Measurements from ENCODE around the gene KLK6. TPM values are rescaled to one million over a fixed set of nuclear protein-coding genes. Genes with fewer than 3 reads are reported as not detected.

KLK6 gene
- total RNA-seq, 2 experiments from 2014 or later, result not detected

GRCh38 chr19:51002542-51003311, 33.3 kb upstream of the KLK6 start:
- intact Hi-C loops (cut with DNase I, micrococcal nuclease), result no loop called here
- Histone ChIP-seq H3K27me3 (ENCODE audit: control insufficient read depth in 1 of 2, insufficient read depth in 2 of 2, low read length in 2 of 2) (peaks cover 27 to 30% of the 10 kb centered on the region in 2 experiments), H3K4me1 (ENCODE audit: insufficient read depth, low read length) (no peaks in the 10 kb centered on the region), H3K4me3 (ENCODE audit: low read length) (no peak overlapping the region), H3K9me3 (ENCODE audit: control insufficient read depth in 1 of 2, insufficient read depth in 1 of 2, low read length in 2 of 2) (peaks cover 0 to 22% of the 10 kb centered on the region in 2 experiments), H3K36me3 (ENCODE audit: insufficient read depth, low read length) (no peaks in the 10 kb centered on the region), H3K27ac (ENCODE audit: low read depth in 1 of 2, low read length in 2 of 2) (no peak overlapping the region)
- TF ChIP-seq CTCF (IDR thresholded peaks at IDR 0.05), result no peak
- ChIA-PET POLR2A (no interaction called here), CTCF (no interaction called here)
- DNase-seq, result peak in 1 of 14 experiments; percentile 38
- no peaks in the 10 kb centered on the region for H3K36me3 Mint-ChIP-seq (ENCODE audit: low read depth)
- no peaks in the 10 kb centered on the region for H3K9me3 Mint-ChIP-seq
- H3K27me3 Mint-ChIP-seq, result peaks cover 77% of the 10 kb centered on the region
- H3K4me1 Mint-ChIP-seq (ENCODE audit: low read depth), result no peaks in the 10 kb centered on the region
- no peak overlapping the region for H3K27ac Mint-ChIP-seq
- H3K4me3 Mint-ChIP-seq, result no peak overlapping the region
- no peak for ATAC-seq (ENCODE audit: poor library complexity)

- H3K36me3 ChIP-seq (ENCODE audit: insufficient read depth, low read length), result no peaks in the 10 kb centered on the region
- ChIA-PET POLR2A (no interaction called here), CTCF (no interaction called here)
- DNase-seq (no peak), ATAC-seq (ENCODE audit: poor library complexity) (no peak)
- Mint-ChIP-seq H3K4me1 (ENCODE audit: low read depth) (no peaks in the 10 kb centered on the region), H3K4me3 (no peak overlapping the region), H3K27me3 (peaks cover 71% of the 10 kb centered on the region), H3K36me3 (ENCODE audit: low read depth) (no peaks in the 10 kb centered on the region), H3K9me3 (no peaks in the 10 kb centered on the region), H3K27ac (no peak overlapping the region)
- intact Hi-C loops (cut with DNase I, micrococcal nuclease), result no loop called here
- TF ChIP-seq CTCF (IDR thresholded peaks at IDR 0.05), result no peak
- peaks cover 0 to 22% of the 10 kb centered on the region in 2 experiments for H3K9me3 ChIP-seq (ENCODE audit: control insufficient read depth in 1 of 2, insufficient read depth in 1 of 2, low read length in 2 of 2)
- H3K27ac ChIP-seq (ENCODE audit: low read depth in 1 of 2, low read length in 2 of 2), result no peak overlapping the region
- H3K4me3 ChIP-seq (ENCODE audit: low read length), result no peak overlapping the region
- peaks cover 27 to 30% of the 10 kb centered on the region in 2 experiments for H3K27me3 ChIP-seq (ENCODE audit: control insufficient read depth in 1 of 2, insufficient read depth in 2 of 2, low read length in 2 of 2)
- no peaks in the 10 kb centered on the region for H3K4me1 ChIP-seq (ENCODE audit: insufficient read depth, low read length)
Measured at GRCh38 chr19:51002089-51002532, 32.7 kb upstream of the KLK6 start.

GRCh38 chr19:51001515-51001914, 32.1 kb upstream of the KLK6 start, which contains the start of gene KLK8:
KLK8 (minus strand) TSS chr19:51001604; CDS start chr19:51001167, 437 bp downstream.
- H3K4me3 Mint-ChIP-seq, result no peak within 1 kb of the TSS
- Histone ChIP-seq H3K9me3 (ENCODE audit: control insufficient read depth in 1 of 2, insufficient read depth in 1 of 2, low read length in 2 of 2) (peaks cover 0 to 22% of the 10 kb centered on the region in 2 experiments), H3K4me3 (ENCODE audit: low read length) (no peak within 1 kb of the TSS), H3K27me3 (ENCODE audit: control insufficient read depth in 1 of 2, insufficient read depth in 2 of 2, low read length in 2 of 2) (peaks cover 25 to 30% of the 10 kb centered on the region in 2 experiments), H3K4me1 (ENCODE audit: insufficient read depth, low read length) (no peaks in the 10 kb centered on the region), H3K27ac (ENCODE audit: low read depth in 1 of 2, low read length in 2 of 2) (no peak within 1 kb of the TSS), H3K36me3 (ENCODE audit: insufficient read depth, low read length) (no peaks in the 10 kb centered on the region)
- no peaks in the 10 kb centered on the region for H3K4me1 Mint-ChIP-seq (ENCODE audit: low read depth)
- POLR2A ChIA-PET, result no interaction called here
- intact Hi-C loops (cut with DNase I, micrococcal nuclease), result no loop called here
- CTCF ChIA-PET, result no interaction called here
- no peak within 1 kb of the TSS for H3K27ac Mint-ChIP-seq
- H3K9me3 Mint-ChIP-seq, result no peaks in the 10 kb centered on the region
- H3K36me3 Mint-ChIP-seq (ENCODE audit: low read depth), result no peaks in the 10 kb centered on the region
- ATAC-seq (ENCODE audit: poor library complexity) (no peak), DNase-seq (no peak)
- TF ChIP-seq CTCF (IDR thresholded peaks at IDR 0.05), result no peak
- H3K27me3 Mint-ChIP-seq, result peaks cover 67% of the 10 kb centered on the region

Measured in CD4-positive, alpha-beta T cell (primary cell).